ENCODE measurements around the gene DNAJC10.

GRCh38 chr2:182826496-182826895, 110.4 kb downstream of the DNAJC10 start:
- TF ChIP-seq CTCF (IDR thresholded peaks at IDR 0.05) (no peak), EZH2 (IDR thresholded peaks at IDR 0.05) (no peak)

Measured in neural progenitor cell (in vitro differentiated cells).